HG03175 (cell line): Measurements from ENCODE around the gene SKI.
"Not testable (repeated sequence)": the region's sequence is repeated elsewhere in the genome, so short reads cannot be mapped to it uniquely, and the experiment has no call there.

Experiments
- ATAC-seq: cut with Tn5 transposase; IDR thresholded peaks from one replicate; pipeline ENCODE4 v1.9.1; 2021; ENCODE audit warnings: mild to moderate bottlenecking, moderate library complexity; ENCODE audit not compliant: unreplicated experiment

SKI gene

DNA sequence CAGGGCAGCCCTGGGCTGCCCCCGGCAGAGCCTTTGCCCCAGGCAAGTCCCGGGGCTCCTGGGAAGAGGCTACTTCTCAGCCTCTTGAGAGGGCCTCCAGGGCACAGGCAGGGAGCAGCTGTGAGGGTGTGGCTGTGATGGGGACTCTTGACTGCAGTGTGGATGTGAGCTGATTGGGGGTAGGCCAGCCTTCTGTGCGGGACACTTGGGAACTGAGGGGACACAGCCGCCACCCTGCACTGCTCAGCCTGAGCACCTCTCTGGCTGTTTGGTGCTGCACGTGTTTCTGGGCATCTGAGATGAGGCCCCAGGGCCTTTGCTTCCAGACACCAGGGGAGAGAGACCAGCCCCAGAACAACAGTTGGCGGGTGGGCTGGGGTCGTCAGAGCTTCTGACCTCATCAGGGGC lies 62.1 kb downstream of the SKI start:
- ATAC-seq = no peak

DNA sequence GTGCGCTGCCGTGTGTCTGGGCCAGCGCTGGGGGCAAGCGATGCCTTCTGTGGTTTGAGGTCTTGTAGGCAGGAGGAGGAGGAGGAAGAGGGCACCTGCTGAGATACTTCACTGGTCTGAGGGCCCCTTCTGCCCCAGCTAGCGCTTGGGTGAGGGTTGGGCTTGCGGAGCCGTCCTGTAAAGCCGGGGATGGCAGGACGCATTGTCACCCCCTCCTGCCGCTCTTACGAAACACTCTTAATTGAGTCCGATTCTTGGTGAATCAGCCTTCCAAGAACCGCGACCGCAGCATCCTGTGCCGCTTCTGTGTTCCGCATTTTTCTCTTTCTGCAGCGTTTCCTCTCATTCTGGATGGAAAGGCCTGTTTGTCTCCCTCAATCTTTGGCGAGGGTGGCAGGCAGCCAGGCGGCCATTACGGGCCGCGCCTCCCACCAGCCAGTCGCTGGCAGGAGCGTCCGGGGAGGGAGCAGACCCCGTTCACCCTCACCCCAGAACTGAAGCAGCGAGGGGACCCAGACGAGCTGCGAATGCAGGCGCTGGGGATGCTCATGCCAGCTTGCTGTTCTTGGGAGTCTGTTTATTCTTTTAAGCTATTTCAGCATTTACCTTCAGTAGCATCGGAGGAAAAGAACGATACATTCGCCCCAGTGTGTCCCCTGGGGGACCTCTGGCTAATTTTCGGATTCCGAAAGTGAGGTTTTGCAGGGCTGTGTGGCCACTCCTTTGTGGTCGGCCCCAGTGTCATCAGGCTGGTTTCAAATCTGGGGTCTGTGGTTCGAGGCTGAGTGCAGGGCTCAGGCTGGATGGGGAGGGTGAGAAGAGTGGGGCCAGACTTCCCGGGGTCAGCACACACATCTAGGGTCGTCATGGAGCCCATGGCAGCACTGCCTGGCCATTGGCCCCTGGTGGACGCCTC lies 62.7 kb downstream of the SKI start:
- peak; percentile 71 for ATAC-seq

GRCh38 chr1:2291577-2291976 lies 63.5 kb downstream of the SKI start:
- no peak for ATAC-seq

GRCh38 chr1:2292725-2293450 lies 64.8 kb downstream of the SKI start:
- no peak for ATAC-seq

DNA sequence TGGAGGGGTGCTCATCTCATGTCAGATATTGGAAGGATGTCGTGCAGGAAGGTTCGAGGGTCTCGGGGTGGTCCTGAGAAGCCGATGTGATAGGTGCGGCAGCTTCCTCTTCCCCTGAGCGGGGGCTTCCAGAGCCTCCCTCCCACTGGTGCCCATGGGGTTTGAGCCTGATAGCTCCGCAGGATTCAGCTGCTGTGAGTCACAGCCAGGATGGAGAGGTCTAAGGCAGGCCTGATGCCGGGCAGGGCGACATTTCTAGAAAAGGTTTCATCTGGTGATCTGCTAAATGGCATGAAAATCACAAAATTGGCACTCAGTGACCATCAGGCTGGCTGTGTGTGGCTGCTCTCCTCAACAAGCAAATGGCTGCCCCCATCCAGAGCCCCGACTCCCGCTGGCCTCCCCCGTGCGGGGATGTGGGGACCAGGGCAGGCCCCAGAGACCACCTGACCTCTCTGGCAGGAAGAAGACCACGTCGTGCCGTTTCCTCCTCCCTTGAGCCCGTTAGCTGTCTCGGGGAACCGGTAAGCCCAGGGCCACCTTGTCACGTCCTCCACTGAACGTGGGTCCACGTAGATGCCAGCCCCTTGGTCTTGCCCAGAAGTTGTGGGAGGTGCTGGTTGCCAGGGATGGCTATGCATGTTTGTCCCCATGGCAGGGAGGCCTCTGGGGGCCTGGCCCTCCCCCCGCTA lies 66.1 kb downstream of the SKI start:
- no peak for ATAC-seq

- no peak for ATAC-seq
These were observed 66.6 kb downstream of the SKI start for GRCh38 chr1:2294725-2295078.

DNA sequence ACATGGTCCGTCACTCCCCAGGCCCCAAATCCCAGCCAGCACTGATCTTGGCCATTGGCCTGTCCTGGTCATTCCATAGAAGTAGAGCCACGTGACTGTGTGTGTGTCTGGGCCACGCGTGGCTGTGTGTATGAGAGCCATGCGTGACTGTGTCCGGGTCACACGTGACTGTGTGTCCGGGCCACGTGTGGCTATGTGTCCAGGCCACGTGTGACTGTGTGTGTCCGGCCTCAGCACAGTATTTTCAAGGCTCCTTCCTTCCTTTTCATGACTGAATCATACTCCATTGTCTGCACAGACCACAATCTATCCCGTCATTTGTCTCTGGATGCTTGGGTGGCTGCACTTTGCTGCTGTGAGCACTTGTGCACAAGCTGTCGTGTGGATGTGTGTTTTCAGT lies 67.4 kb downstream of the SKI start:
- ATAC-seq = no peak

GRCh38 chr1:2296211-2296610 lies 68.1 kb downstream of the SKI start:
- not testable (repeated sequence) for ATAC-seq

- ATAC-seq = no peak
These were observed 68.5 kb downstream of the SKI start for GRCh38 chr1:2296614-2297013.

GRCh38 chr1:2297246-2298011 lies 69.3 kb downstream of the SKI start:
- ATAC-seq = no peak

- no peak for ATAC-seq
These were observed 70.6 kb downstream of the SKI start for GRCh38 chr1:2298685-2299084.

GRCh38 chr1:2299131-2299627 lies 71.1 kb downstream of the SKI start:
- ATAC-seq = no peak

DNA sequence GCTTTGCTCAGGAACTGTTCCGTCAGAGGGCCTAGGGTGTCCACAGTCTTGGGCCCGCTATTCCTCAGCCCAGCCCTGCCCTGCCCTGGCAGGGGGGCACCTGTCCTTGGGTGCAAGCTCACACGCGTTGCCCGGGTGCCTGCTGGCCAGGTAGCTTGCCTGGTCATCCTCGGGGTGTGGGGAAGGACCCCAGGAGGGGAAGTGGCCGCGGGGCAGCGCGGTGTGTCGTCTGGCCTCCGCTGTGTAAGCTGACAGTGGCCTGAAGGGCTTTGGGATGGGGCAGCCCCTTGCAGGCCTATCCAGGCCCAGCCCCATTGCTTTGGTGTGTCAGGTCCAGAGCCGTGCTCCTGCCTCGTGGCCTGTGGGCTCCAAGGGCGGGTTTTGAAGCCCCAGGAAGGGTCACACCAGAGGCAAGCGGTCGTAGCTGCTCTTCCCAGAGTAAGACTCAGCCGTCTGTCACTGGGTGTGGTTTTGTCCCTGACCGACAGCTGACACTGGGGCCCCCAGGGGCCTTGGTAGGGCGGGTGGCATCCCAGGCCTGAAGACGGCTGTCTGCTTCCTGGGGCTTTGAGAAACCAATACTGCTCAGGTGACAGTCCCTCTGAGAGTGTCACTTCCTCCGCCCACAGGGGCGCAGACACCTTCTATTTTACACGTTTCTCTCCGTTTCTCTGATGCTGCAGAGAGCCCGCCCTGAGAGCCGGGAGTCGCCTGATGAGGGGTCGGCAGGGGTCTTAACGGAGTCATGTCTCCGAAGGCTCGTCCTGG lies 72.1 kb downstream of the SKI start:
- peak; percentile 89 for ATAC-seq

DNA sequence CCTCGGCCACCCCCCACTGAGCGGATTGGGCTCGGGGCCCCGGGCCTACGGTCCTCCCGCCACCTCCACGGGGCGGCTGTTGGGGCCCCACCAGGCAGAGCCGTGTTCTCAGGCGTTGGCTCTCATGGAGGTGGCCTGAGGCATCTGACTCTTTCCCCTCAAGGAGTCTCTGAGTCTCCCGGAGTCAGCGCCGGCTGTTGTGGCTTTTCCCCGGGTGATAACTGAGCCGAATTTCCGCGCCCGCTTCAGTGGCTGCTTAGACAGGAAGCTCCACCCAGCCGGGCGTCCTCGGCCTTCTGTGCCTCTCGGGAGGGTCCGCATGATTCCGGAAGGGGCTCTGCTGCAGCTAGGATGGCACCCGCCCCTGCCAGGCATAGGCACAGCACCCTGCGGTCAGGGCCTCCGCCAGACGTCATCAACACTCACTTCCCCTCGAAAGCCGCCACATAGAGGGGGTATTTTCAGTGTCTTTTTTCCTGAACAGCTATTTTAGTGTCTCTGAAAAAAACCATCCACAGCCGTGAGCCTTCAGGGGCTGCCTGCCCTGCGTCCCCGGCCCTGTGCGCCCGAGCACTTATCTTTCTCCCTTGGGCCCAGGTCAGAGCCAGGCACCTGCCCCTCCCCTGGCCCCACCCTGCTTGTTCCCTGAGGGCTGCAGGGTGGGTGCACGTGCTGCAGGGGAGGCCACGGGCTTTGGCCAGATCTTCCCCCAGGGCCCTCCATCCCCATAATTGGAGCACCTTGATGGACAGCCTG lies 72.9 kb downstream of the SKI start:
- peak; percentile 51 for ATAC-seq

GRCh38 chr1:2301607-2302291 lies 73.6 kb downstream of the SKI start:
- ATAC-seq = no peak

- ATAC-seq = no peak
These were observed 74.3 kb downstream of the SKI start for GRCh38 chr1:2302292-2302925.

- no peak for ATAC-seq
These were observed 75.1 kb downstream of the SKI start for GRCh38 chr1:2303016-2303775.
